Medulla oblongata (tissue), 1 donor: ENCODE measurements around the gene CLCN4.

Experiments
- DNase-seq: peaks from one replicate; pipeline ENCODE4 v3.0.0-alpha.2; 2015; ENCODE audit errors: extremely low spot score

The CLCN4 gene

GRCh38 chrX:10166731-10167151 is 10.0 kb downstream of the CLCN4 start:
- peak; percentile 59 for DNase-seq

DNA sequence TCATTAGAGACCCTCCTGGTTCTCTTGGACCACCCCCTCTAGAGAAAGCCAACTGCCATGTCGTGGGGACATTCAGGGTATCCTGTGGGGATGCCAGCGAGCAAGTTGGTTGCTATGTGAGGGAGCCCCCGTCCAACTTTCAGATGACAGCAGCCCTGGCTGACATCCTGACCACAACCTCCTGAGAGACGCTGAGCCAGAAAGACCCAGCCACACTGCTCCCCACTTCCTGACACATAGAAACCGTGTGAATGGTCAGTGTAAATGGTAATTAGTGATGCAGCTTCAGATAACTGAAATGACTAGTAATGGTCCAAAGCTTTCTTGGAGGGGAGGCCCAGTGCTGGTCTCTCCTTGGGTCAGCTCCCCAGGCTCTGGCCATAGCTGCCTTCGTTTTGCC is 10.8 kb downstream of the CLCN4 start:
- DNase-seq: no peak

DNA sequence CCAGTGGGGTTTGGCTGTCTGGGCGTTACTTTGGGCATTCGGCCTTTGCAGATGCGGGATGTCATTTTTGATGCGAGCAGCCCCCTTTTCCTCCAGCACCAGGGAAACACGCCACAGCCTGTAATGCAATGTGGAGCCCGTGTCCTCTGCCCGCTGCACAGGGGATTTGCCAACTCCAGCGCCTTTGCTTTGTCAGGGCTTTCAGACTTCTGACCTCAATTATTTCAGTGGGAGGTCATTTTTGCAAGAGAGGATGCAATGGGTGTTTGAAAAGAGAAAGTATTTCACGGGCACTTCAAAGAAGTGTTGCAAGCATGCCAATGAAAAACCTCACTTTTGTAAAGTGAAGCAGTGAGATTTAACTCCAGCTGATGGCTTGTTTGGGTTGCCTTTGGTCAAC is 11.5 kb downstream of the CLCN4 start:
- DNase-seq: no peak

DNA sequence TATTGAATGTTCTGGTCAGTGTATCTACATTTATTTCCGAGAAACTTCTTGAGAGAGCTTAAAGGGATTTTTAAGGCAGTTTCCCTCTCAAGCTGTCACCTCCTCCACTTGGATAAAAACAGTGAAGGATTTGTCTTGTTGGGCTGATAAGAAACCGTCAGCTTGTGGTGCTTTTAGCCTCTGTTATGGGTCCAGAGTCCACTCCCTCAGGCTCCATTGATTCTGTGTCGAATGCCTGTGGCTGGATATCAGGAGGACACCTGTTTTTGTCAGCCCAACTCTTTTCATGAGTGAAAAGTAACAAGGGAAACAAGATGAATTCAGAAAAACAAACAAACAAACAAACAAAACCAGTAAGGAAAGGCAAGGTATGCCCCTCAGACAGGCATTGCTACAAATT is 12.4 kb downstream of the CLCN4 start:
- no peak for DNase-seq

DNA sequence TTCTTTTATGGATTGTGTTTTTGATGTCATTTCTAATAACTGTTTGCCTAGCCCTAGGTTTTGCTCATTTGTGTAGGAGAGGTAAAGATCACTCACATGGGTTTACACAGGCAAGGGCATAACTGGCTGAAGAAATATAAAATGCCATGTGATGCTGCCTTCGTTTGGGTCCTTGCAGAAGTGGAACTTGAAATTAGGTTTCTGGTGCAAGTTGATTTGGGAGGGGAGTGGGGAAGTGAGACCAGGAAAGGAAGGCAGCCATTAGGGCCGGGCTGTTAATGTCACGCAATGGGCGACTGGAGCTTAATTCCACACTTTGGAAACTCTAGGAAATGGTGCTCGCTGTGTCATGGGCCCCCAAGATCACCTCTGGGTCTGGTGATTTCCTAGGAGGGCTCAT is 14.5 kb downstream of the CLCN4 start:
- DNase-seq: peak; percentile 30

DNA sequence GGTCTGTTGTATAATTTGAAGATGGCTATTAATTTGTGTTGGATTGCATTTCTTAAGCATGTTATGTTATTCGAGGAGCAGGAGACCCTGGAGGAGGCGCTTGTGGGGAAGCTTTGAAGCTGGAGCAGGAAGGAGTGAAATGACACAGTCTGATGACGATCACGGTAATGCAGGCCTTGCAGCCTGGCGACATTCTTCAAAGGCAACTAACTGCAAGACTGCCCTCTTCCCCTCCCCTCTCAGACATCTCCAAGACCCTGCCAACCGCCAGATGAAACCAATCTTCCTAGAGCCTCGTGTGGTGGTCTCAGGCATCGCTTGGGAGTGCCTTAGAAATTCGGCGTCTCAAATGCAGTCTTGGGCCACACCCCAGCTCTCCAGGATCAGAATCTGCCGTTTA is 16.1 kb downstream of the CLCN4 start:
- DNase-seq: no peak

DNA sequence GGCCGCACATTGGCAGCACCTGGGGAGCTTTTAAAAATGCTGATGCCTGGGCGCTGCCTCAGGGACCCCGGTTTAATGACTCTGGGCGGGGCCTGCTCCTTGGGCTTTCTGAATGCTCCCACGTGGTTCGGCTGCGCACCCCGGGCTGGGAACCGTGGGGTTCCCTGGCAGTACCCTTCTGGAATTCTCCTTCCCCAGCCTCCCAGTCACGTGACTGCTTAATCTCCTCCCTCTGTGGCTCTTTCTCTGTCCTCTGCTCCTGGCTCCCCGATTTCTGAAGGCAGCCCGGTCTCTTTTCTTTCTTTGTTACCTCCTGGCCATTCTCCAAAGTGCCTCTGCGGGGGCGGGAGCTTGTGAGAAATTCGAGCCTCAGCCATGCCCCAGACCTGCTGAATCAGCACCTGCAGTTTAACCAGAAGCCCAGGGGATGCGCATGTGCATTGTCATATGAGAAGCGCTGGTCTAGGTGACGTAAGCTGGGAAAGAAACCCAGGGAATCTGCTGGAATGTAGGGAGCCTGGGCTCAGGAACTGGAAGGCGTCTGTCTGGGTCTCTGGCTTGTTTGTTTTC is 16.6 kb downstream of the CLCN4 start:
- DNase-seq: peak; percentile 66

DNA sequence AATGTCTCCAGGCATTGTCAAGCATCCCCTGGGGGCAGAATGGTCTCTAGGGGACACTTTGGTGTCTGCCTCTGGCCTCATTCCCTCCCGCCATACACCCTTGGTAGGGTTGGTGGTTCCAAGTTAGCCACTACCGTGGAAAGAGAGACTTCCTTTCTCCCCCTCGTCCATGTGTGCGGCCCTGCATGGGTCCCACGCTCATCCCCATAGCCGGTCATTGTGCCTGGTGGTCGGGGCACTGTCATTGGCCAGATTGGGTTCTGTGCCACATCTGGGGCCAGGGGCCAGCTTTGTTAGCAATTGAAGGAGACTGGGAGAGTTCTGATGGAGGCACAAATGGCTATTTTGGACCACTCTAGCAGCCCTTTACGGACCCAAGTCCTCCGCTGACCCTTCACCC is 17.3 kb downstream of the CLCN4 start:
- no peak for DNase-seq

GRCh38 chrX:10174810-10175209 is 18.0 kb downstream of the CLCN4 start:
- no peak for DNase-seq

- DNase-seq: peak; percentile 30
Measured at GRCh38 chrX:10175319-10175871, 18.6 kb downstream of the CLCN4 start.

DNA sequence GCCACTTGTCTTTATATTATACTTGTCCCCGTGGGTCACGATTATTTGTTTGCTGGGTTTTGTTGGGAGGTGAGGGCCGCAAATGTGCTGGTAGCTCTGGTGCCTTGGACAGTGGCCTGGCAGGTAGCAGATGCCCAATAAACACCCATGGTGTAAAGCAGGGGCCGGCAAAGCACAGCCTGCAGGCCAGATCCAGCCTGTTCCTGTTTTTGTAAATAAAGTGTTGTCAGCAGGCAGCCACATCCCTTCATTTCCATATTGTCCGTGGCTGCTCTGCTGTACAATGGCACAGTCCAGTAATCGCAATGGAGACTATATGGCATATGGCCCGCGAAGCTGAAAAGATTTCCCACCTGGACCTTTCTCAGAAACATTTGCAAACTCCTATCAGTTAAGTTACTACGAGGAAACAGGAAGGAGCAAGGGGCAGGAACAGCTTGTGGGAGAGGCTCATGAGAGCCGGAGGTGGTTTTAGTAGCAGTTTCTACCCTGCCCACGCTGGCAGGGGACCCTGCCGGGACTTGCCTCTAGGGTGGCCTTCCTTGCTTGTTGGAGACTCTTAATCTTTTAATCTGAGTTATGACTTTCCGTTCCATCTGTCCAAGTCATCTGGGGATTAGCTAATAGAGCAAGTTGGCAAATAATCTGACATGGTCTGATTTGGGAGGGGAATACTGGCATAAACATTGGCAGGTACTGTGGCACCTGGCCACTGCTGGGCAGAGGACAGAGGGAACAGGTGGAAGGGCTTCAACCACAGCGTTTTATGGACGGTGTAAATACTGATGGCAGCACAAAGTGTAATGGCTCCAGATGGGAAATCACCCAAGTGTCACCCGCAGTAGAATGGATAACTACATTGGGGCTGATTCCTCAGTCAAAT is 19.6 kb downstream of the CLCN4 start:
- peak; percentile 37 for DNase-seq

DNA sequence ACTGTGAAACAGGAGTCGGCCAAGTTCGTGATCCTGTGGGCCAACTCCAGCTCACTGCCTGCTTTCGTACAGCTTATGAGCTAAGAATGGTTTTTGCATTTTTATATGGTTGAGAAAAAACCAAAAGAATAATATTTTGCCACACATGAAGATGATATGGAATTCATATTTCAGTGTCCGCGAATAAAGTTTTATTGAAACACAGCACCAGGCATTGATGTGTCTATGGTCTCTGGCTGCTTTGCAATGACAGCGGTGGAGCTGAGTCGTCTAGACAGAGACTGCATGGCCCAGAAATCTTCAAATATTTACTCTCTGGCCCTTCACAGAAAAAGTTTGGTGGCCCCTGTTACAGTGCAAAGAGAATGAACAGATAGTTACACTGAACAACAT is 20.2 kb downstream of the CLCN4 start:
- DNase-seq: no peak

GRCh38 chrX:10177601-10178000 is 20.8 kb downstream of the CLCN4 start:
- DNase-seq: no peak

- no peak for DNase-seq
Measured at GRCh38 chrX:10178866-10179463, 22.2 kb downstream of the CLCN4 start.

- DNase-seq: no peak
Measured at GRCh38 chrX:10183760-10184159, 27.0 kb downstream of the CLCN4 start.

- no peak for DNase-seq
Measured at GRCh38 chrX:10184411-10184810, 27.6 kb downstream of the CLCN4 start.

GRCh38 chrX:10186355-10186754 is 29.6 kb downstream of the CLCN4 start:
- DNase-seq: no peak

GRCh38 chrX:10187421-10187820 is 30.6 kb downstream of the CLCN4 start:
- no peak for DNase-seq

DNA sequence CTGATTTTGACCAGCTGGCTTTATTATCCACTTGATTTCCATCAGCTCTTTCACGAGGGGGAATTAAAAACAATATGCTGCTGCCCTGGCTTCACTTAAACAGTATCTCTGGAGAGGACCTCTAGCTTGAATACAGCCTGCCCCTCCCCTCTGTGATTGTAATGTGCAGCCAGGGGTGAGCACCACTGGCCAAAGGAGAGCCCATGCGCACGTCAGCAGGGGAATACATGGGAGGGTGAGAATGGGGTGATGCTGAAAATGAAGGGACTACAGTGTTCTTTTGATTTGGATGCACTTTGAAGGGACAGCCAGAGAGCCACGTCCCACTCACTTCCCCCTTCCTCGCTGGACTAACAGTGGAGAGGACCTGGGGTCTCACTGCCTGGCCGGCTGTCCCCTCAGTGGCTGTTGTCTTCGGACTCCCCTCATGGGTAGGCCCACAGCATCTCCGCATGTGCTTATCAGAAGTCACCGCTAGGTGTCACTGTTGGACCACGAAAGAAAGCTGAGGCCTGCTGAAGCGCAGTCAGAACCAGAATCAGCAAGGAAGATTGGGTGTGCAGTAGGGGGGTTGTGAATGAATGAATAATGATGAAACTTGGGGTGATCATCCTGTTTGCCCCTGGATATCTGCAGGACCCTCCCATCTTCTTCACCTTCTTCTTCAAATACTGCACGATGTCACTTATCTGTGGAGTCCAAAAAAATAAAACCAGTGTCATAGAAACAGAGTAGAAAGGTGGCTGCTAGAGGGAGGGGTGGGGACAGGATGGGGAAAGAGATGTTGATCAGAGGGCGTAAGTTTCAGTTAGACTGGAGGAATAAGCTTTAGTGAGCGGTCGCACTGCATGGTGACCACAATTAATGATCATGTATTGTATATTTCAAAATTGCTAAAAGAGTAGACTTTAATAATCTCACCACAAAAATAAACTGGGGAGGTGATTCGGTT is 32.8 kb downstream of the CLCN4 start:
- DNase-seq: peak; percentile 88

DNA sequence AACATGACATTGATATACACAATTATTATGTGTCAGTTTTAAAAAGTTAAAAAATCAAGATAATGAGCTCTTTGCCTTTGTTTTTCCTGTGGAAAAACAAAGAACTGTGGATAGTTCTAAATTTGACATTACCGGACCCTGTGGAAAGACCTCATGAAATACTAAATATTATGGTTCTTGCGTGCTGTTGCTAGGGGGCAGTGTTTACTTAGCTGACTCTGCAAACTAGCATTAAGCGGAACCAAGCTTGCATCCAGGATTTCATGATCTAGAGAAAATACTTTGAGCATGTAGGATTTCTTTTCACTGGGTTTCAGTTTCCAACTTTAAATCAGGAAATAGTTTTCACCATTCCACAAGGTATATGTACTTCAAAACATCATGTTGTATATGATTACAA is 33.6 kb downstream of the CLCN4 start:
- DNase-seq: peak; percentile 67

GRCh38 chrX:10193587-10193986 is 36.8 kb downstream of the CLCN4 start:
- DNase-seq: no peak

DNA sequence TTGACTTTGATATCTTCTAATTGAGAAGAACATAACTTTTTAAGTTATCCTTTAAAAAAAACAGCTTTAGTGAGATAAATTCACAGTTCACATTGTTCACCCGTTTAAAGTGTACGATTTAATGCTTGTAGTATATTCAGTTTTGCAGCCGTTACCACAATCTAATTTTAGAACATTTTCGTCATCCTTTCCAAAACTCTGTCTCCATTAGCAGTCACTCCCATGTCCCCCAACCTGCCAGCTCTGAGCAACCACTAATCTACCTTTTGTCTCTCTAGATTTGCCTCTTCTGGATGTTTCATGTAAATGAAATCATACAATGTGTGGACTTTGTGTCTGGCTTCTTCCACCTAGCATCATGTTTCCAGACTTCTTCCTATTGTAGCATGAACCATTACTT is 38.6 kb downstream of the CLCN4 start:
- DNase-seq: no peak
